Measurements from ENCODE around the gene TEX47. TPM values are rescaled to one million over a fixed set of nuclear protein-coding genes. Genes with fewer than 3 reads are reported as not detected.

TEX47 gene
- polyA plus RNA-seq (2012; ENCODE audit: insufficient read depth, insufficient read length): not detected

GRCh38 chr7:88795553-88795952 lies at the start of gene TEX47:
TSS of gene TEX47 (minus strand) at chr7:88795737. CDS start at chr7:88794942, 795 bp downstream.
- H3K4me3 ChIP-seq (ENCODE audit: low read length): no peak within 1 kb of the TSS
- DNase-seq (ENCODE audit: low read depth, low spot score): no peak

GRCh38 chr7:88845091-88845490 lies 49.6 kb upstream of the TEX47 start:
- DNase-seq (ENCODE audit: low read depth, low spot score): no peak
- no peak overlapping the region for H3K4me3 ChIP-seq (ENCODE audit: low read length)

GRCh38 chr7:88842201-88842600 lies 46.7 kb upstream of the TEX47 start:
- H3K4me3 ChIP-seq (ENCODE audit: low read length): no peak overlapping the region
- no peak for DNase-seq (ENCODE audit: low read depth, low spot score)

GRCh38 chr7:88835147-88835728 lies 39.7 kb upstream of the TEX47 start:
- peak; percentile 20 for DNase-seq (ENCODE audit: low read depth, low spot score)

GRCh38 chr7:88826222-88826621 lies 30.7 kb upstream of the TEX47 start:
- DNase-seq (ENCODE audit: low read depth, low spot score): no peak
- no peak overlapping the region for H3K4me3 ChIP-seq (ENCODE audit: low read length)

More at GRCh38 chr7:88835147-88835728, 39.7 kb upstream of the TEX47 start:
- no peak overlapping the region for H3K4me3 ChIP-seq (ENCODE audit: low read length)

GRCh38 chr7:88818552-88818951 lies 23.0 kb upstream of the TEX47 start:
- H3K4me3 ChIP-seq (ENCODE audit: low read length): no peak overlapping the region
- no peak for DNase-seq (ENCODE audit: low read depth, low spot score)

GRCh38 chr7:88806280-88807037 lies 10.9 kb upstream of the TEX47 start:
- H3K4me3 ChIP-seq (ENCODE audit: low read length): no peak overlapping the region
- no peak for DNase-seq (ENCODE audit: low read depth, low spot score)

GRCh38 chr7:88801046-88801445 lies 5.5 kb upstream of the TEX47 start:
- DNase-seq (ENCODE audit: low read depth, low spot score): no peak
- no peak overlapping the region for H3K4me3 ChIP-seq (ENCODE audit: low read length)

- DNase-seq (ENCODE audit: low read depth, low spot score): no peak
- no peak overlapping the region for H3K4me3 ChIP-seq (ENCODE audit: low read length)
These were observed 3.2 kb downstream of the TEX47 start for GRCh38 chr7:88792361-88792760.

- no peak overlapping the region for H3K4me3 ChIP-seq (ENCODE audit: low read length)
- no peak for DNase-seq (ENCODE audit: low read depth, low spot score)
These were observed 3.6 kb downstream of the TEX47 start for GRCh38 chr7:88791891-88792290.

GRCh38 chr7:88789480-88790064 lies 6.0 kb downstream of the TEX47 start:
- H3K4me3 ChIP-seq (ENCODE audit: low read length): no peak overlapping the region
- DNase-seq (ENCODE audit: low read depth, low spot score): peak; percentile 17

GRCh38 chr7:88787777-88788176 lies 7.8 kb downstream of the TEX47 start:
- H3K4me3 ChIP-seq (ENCODE audit: low read length): no peak overlapping the region
- no peak for DNase-seq (ENCODE audit: low read depth, low spot score)

GRCh38 chr7:88775838-88776237 lies 19.7 kb downstream of the TEX47 start:
- no peak overlapping the region for H3K4me3 ChIP-seq (ENCODE audit: low read length)
- DNase-seq (ENCODE audit: low read depth, low spot score): no peak

GRCh38 chr7:88772776-88773175 lies 22.8 kb downstream of the TEX47 start:
- H3K4me3 ChIP-seq (ENCODE audit: low read length): no peak overlapping the region
- DNase-seq (ENCODE audit: low read depth, low spot score): no peak

- H3K4me3 ChIP-seq (ENCODE audit: low read length): no peak overlapping the region
- DNase-seq (ENCODE audit: low read depth, low spot score): no peak
These were observed 24.1 kb downstream of the TEX47 start for GRCh38 chr7:88771417-88771816.

- DNase-seq (ENCODE audit: low read depth, low spot score): no peak
These were observed 33.8 kb downstream of the TEX47 start for GRCh38 chr7:88761779-88762178.

GRCh38 chr7:88760136-88760515 lies 35.4 kb downstream of the TEX47 start:
- H3K4me3 ChIP-seq (ENCODE audit: low read length): no peak overlapping the region
- DNase-seq (ENCODE audit: low read depth, low spot score): no peak

More at GRCh38 chr7:88761779-88762178, 33.8 kb downstream of the TEX47 start:
- H3K4me3 ChIP-seq (ENCODE audit: low read length): no peak overlapping the region

- H3K4me3 ChIP-seq (ENCODE audit: low read length): no peak within 1 kb of the TSS
- no peak for DNase-seq (ENCODE audit: low read depth, low spot score)
These were observed 36.1 kb downstream of the TEX47 start, which contains the start of gene ZNF804B for GRCh38 chr7:88759230-88760135. TSS of gene ZNF804B (plus strand) at chr7:88759700. CDS start at chr7:88759977, 277 bp downstream.
